ENCODE measurements around the gene SLAMF9.

The SLAMF9 gene

DNA sequence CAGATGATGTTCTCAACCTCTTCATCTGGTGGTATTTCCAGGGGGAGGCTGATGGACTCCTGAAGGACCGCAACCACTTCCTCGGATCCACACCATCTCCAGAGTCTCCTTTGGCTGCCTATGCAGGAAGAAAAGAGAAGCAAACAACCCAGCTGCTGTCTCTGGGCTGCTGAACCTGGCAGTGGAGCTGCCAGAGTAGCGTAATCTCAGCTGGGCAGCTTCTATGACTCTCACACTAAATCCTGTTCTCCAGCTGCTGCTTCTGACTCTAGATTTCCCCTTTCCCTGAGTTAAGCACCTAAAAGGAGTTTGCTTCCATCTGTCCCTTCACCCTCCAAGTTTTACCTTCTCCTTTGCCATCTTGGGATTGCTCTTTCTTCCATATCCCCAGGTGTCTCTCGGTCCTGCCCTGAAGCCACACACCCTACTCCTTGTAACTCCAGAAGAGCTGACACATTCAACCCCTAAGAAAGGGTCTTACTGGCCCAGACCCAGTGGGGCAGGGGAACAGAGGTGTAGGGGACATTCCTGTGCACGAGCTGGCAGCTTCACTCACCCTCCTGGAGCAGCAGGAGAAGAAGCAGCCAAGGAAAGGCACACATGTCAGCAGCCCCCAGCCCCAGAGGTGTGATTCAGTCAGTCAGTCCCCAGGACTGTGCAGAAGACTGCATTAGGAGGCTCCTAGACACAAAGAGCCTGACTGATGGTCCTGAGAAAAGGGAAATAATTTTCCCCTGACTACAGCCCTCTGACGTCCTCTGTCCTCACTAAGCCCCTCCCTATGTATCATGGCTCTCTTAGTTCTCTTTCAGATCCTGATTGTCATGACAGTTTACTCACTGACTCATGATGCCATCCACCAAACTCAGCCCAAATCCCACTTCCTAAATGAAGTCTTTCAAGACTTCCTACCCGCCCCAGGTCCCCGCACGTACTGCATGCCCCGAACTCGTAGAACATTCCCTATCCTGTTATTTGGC is at the start of gene SLAMF9:
SLAMF9 (minus strand) TSS at position 702 of the 980 bp plus-strand sequence; CDS start at position 602, 100 bp downstream.
- peak; percentile 68 for DNase-seq (ENCODE audit: low spot score)

DNA sequence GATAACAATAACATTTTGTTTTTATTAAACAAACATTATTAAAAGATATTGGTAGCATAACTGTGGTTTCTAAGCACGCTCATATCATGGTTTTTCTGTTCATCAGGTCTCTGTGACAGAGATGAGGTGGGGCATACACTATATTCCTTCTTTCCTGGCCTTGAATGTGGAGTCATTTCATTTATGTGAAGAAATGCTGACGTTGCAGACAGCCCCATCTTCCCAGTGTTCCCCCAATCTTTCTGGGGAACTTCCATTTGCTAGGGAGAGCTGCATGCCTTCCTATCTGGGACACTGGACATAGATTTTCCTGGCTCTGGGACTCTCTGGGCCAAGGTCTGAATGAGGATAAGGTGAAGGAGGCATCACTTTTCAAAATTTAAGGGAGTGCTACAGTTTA is 47.4 kb upstream of the SLAMF9 start:
- TF ChIP-seq, protein P1, sequence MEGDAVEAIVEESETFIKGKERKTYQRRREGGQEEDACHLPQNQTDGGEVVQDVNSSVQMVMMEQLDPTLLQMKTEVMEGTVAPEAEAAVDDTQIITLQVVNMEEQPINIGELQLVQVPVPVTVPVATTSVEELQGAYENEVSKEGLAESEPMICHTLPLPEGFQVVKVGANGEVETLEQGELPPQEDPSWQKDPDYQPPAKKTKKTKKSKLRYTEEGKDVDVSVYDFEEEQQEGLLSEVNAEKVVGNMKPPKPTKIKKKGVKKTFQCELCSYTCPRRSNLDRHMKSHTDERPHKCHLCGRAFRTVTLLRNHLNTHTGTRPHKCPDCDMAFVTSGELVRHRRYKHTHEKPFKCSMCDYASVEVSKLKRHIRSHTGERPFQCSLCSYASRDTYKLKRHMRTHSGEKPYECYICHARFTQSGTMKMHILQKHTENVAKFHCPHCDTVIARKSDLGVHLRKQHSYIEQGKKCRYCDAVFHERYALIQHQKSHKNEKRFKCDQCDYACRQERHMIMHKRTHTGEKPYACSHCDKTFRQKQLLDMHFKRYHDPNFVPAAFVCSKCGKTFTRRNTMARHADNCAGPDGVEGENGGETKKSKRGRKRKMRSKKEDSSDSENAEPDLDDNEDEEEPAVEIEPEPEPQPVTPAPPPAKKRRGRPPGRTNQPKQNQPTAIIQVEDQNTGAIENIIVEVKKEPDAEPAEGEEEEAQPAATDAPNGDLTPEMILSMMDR (IDR thresholded peaks at IDR 0.05): no peak
- Histone ChIP-seq H3K27ac (no peak overlapping the region), H3K4me3 (no peak overlapping the region)
- no peak for DNase-seq (ENCODE audit: low spot score)

More for the DNA sequence above, at the start of gene SLAMF9:
- TF ChIP-seq, protein P1 (IDR thresholded peaks at IDR 0.05): no peak
- H3K27ac ChIP-seq: no peak within 1 kb of the TSS
- H3K4me3 ChIP-seq: no peak within 1 kb of the TSS

DNA sequence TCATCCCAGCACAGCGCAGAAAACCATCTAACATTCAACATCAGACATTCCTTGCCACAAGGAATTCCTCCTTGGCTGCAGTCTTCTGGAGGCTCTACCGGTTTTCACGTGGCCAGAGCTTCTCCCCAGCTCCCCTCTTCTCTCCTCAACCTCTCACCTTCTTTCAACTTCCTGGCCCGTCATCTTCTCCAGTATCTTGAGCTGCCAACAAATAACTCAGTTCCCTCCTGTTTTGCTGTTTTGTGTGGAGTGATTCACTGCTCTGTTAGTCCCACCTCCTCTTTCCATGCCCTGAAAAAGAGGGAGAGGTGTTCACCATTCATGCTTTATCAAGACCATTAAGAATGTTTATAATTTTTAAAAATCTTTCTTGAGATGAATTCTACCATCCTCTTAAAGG is 45.2 kb upstream of the SLAMF9 start:
- TF ChIP-seq, protein P1 (IDR thresholded peaks at IDR 0.05): no peak
- Histone ChIP-seq H3K4me3 (no peak overlapping the region), H3K27ac (no peak overlapping the region)
- DNase-seq (ENCODE audit: low spot score): no peak

DNA sequence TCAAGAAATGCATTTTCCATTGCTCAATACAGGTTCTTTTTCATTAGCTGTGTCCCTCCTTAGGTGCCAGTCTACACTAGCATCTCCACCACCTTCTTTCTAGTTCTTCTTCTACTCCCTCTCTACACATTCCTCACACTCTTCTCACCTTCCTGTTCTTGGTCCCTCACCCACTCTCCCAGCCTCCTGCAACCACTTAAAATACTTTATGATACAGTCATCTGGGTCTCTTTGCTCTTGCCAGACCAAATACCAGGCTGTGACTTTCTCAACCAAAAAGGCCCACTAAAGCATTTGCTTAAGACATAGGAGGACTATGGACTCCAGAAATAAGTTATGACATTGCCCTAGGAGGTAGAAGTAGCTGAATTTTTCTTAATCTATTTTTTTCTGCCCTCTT is 42.6 kb upstream of the SLAMF9 start:
- H3K27ac ChIP-seq: no peak overlapping the region
- no peak for DNase-seq (ENCODE audit: low spot score)
- H3K4me3 ChIP-seq: no peak overlapping the region
- TF ChIP-seq, protein P1 (IDR thresholded peaks at IDR 0.05): no peak

DNA sequence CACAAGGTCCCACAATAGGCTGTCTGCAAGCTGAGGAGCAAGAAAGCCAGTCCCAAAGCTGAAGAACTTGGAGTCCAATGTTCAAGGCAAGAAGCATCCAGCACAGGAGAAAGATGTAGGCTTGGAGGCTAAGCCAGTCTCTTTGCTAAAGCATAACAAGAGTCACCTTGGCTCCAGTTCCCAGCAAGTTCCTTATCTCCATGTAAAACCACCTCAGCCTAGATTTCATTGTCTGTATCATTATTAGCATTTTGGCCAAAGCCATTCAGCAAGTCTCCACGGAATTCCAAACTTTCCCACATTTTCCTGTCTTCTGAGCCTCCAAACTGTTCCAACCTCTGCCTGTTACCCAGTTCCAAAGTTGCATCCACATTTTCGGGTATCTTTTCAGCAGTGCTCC is 40.9 kb upstream of the SLAMF9 start:
- no peak for DNase-seq (ENCODE audit: low spot score)
- Histone ChIP-seq H3K4me3 (no peak overlapping the region), H3K27ac (no peak overlapping the region)
- TF ChIP-seq, protein P1 (IDR thresholded peaks at IDR 0.05): no peak

DNA sequence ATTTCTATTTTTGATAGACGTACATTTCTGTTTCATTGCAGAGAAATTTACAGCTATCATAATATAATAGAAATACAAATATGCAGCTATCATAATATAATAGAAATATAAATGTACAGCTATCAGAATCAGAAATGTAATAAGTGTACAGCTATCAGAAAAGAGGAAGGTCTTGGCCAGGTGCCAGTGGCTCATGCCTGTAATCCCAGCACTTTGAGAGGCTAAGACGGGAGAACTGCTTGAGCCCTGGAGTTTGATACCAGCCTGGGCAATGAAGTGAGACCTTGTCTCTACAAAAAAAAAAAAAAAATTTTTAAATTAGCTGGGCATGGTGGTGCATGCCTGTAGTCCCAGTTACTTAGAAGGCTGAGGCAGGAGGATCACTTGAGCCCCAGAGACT is 39.9 kb upstream of the SLAMF9 start:
- H3K4me3 ChIP-seq: no peak overlapping the region
- no peak overlapping the region for H3K27ac ChIP-seq
- DNase-seq (ENCODE audit: low spot score): no peak
- TF ChIP-seq, protein P1 (IDR thresholded peaks at IDR 0.05): no peak

DNA sequence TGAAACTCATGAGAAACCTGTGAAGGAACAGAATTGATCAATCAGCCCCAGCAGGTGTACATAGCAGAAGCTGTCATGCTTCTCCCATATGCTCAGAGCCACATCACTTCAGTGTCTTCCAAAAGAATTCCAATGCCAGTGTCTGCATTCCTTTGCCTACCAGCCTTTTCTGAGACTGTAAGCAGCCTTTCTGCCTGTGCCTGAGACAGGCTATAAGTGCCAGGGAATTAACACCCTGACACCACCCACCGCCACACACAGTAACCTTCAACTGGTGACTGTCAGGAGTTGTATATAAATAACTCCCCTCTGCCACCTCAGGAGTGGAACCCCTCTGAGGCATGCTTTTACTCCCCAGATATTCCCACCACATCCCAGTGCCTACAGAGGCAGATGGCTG is 38.1 kb upstream of the SLAMF9 start:
- DNase-seq (ENCODE audit: low spot score): no peak
- TF ChIP-seq, protein P1 (IDR thresholded peaks at IDR 0.05): no peak
- H3K27ac ChIP-seq: no peak overlapping the region
- H3K4me3 ChIP-seq: no peak overlapping the region

All from coronary artery (tissue), 2 donors.